Upper lobe of left lung (tissue), 6 donors: Measurements from ENCODE around the gene RDH14. TPM values are rescaled to one million over a fixed set of nuclear protein-coding genes. Genes with fewer than 3 reads are reported as not detected.

Source experiments
- ATAC-seq, 2 donors: fragments of 200-7000 bp; cut with Tn5 transposase; one replicate each; pipeline ENCODE4 v1.9.1; 2022; ENCODE audit warnings: mild to moderate bottlenecking in 2 of 2, moderate library complexity in 2 of 2; ENCODE audit not compliant: low FRiP score in 2 of 2
- DNase-seq, 2 donors: peaks; one replicate each; pipeline ENCODE4 v3.0.0-alpha.2; 2019 to 2020
- H3K27ac ChIP-seq, 4 donors: fragments of 200-600 bp; sonication (generic); one replicate each; pipeline ENCODE4 v1.5.1; 2016 to 2019
- H3K27me3 ChIP-seq, 4 donors: fragments of 200-600 bp; sonication (generic); one replicate each; pipeline ENCODE4 v1.5.1; 2017 to 2019
- H3K36me3 ChIP-seq, 4 donors: fragments of 200-600 bp; sonication (generic); one replicate each; pipeline ENCODE4 v1.5.1; 2016 to 2019
- H3K4me1 ChIP-seq, 4 donors: fragments of 200-600 bp; sonication (generic); one replicate each; pipeline ENCODE4 v1.5.1; 2018 to 2019
- H3K4me3 ChIP-seq, 4 donors: fragments of 200-600 bp; sonication (generic); one replicate each; pipeline ENCODE4 v1.5.1; 2017 to 2019; ENCODE audit warnings: mild to moderate bottlenecking in 2 of 4, moderate library complexity in 1 of 4
- H3K9me3 ChIP-seq, 4 donors: fragments of 200-600 bp; sonication (generic); one replicate each; pipeline ENCODE4 v1.5.1; 2018 to 2019
- CTCF ChIP-seq, 6 experiments: fragments of 450-650 bp in 4 of 6; fragments of 200-600 bp in 2 of 6; sonication (generic) in 2 of 6; IDR thresholded peaks; one replicate each; pipeline ENCODE4 v1.5.1; 2016 to 2019; ENCODE audit warnings: antibody characterized with exemption in 6 of 6
- EP300 ChIP-seq, 4 donors: sonication (generic); formaldehyde crosslinking; IDR thresholded peaks; one replicate each; pipeline ENCODE4 v1.5.1; 2017; ENCODE audit warnings: antibody characterized with exemption in 4 of 4, control low read depth in 2 of 4
- POLR2A ChIP-seq, 4 donors: fragments of 450-650 bp; IDR thresholded peaks; one replicate each; pipeline ENCODE4 v1.5.1; 2016 to 2017; ENCODE audit warnings: antibody characterized with exemption in 4 of 4, mild to moderate bottlenecking in 2 of 4
- POLR2AphosphoS5 ChIP-seq, 2 donors: sonication (generic); formaldehyde crosslinking; IDR thresholded peaks; one replicate each; pipeline ENCODE4 v1.5.1; 2017; ENCODE audit warnings: antibody characterized with exemption in 2 of 2
- WGBS, 2 donors: methylation state at CpG; one replicate each; pipeline ENCODE4 v1.1.5; 2017 to 2018; 5-methylcytosine and 5-hydroxymethylcytosine counted together
- total RNA-seq, 6 donors: library from RNA; depleted of rRNA in 4 of 6; stranded (reverse); fragments of >200 nt in 4 of 6; gene quantifications; one replicate each; pipeline versions ENCODE4 v1.1.0 to v1.2.1, GENCODE V29; 2016 to 2021
- donor health status: DM: no; HTN: no; CAD: no; lungs with moderate emphysema.
- donor health status: DM: no; HTN: yes; CAD: no; lungs with severe emphysema.

The RDH14 gene
- total RNA-seq, 6 donors from 2014 or later: 16.2 to 35.2 (median 26.8) TPM

- H3K9me3 ChIP-seq: peaks cover 0 to 6% (median 0%) of the 10 kb centered on the region in 4 donors
- TF ChIP-seq POLR2AphosphoS5 (IDR thresholded peaks at IDR 0.05) (no peak), CTCF (IDR thresholded peaks at IDR 0.05) (no peak), EP300 (IDR thresholded peaks at IDR 0.05) (no peak), POLR2A (IDR thresholded peaks at IDR 0.05) (no peak)
- H3K4me1 ChIP-seq: no peaks in the 10 kb centered on the region
- no peak overlapping the region for H3K27ac ChIP-seq
- no peaks in the 10 kb centered on the region for H3K27me3 ChIP-seq
- ATAC-seq (no peak), DNase-seq (no peak)
- no peak overlapping the region for H3K4me3 ChIP-seq
- WGBS, 2 donors: 81 to 92% methylated on average over 1 of the region's 1 CpG
- H3K36me3 ChIP-seq: no peaks in the 10 kb centered on the region
These were observed 27.6 kb upstream of the RDH14 start for GRCh38 chr2:18588049-18588448.

GRCh38 chr2:18585526-18585925 is 25.1 kb upstream of the RDH14 start:
- H3K4me1 ChIP-seq: no peaks in the 10 kb centered on the region
- H3K27ac ChIP-seq: no peak overlapping the region
- DNase-seq (no peak), ATAC-seq (no peak)
- WGBS, 2 donors: 87 to 90% methylated on average over 3 of the region's 3 CpGs
- TF ChIP-seq POLR2A (IDR thresholded peaks at IDR 0.05) (no peak), POLR2AphosphoS5 (IDR thresholded peaks at IDR 0.05) (no peak), EP300 (IDR thresholded peaks at IDR 0.05) (no peak), CTCF (IDR thresholded peaks at IDR 0.05) (no peak)
- no peak overlapping the region for H3K4me3 ChIP-seq
- H3K9me3 ChIP-seq: peaks cover 0 to 6% (median 0%) of the 10 kb centered on the region in 4 donors
- no peaks in the 10 kb centered on the region for H3K27me3 ChIP-seq
- no peaks in the 10 kb centered on the region for H3K36me3 ChIP-seq

GRCh38 chr2:18584608-18584954 is 24.1 kb upstream of the RDH14 start:
- Histone ChIP-seq H3K9me3 (peaks cover 0 to 6% (median 0%) of the 10 kb centered on the region in 4 donors), H3K4me1 (no peaks in the 10 kb centered on the region), H3K27me3 (no peaks in the 10 kb centered on the region), H3K27ac (no peak overlapping the region), H3K4me3 (no peak overlapping the region), H3K36me3 (no peaks in the 10 kb centered on the region)
- TF ChIP-seq EP300 (IDR thresholded peaks at IDR 0.05) (no peak), POLR2A (IDR thresholded peaks at IDR 0.05) (no peak), CTCF (IDR thresholded peaks at IDR 0.05) (no peak), POLR2AphosphoS5 (IDR thresholded peaks at IDR 0.05) (no peak)
- peak in 1 of 2 donors; percentile 71 for DNase-seq
- 90 to 92% methylated on average over 14 to 32 of the region's 32 CpGs for WGBS, 2 donors
- no peak for ATAC-seq

GRCh38 chr2:18583905-18584607 is 23.6 kb upstream of the RDH14 start:
- no peaks in the 10 kb centered on the region for H3K36me3 ChIP-seq
- peaks cover 0 to 6% (median 2%) of the 10 kb centered on the region in 4 donors for H3K9me3 ChIP-seq
- H3K27ac ChIP-seq: no peak overlapping the region
- DNase-seq (peak in 1 of 2 donors; percentile 58), ATAC-seq (peak in 1 of 2 donors; percentile 63)
- H3K4me3 ChIP-seq: no peak overlapping the region
- TF ChIP-seq POLR2AphosphoS5 (IDR thresholded peaks at IDR 0.05): no peak
- TF ChIP-seq POLR2A (IDR thresholded peaks at IDR 0.05): no peak
- no peak for TF ChIP-seq EP300 (IDR thresholded peaks at IDR 0.05)
- no peak for TF ChIP-seq CTCF (IDR thresholded peaks at IDR 0.05)
- H3K27me3 ChIP-seq: no peaks in the 10 kb centered on the region
- no peaks in the 10 kb centered on the region for H3K4me1 ChIP-seq
- 95 to 96% methylated on average over 30 to 37 of the region's 37 CpGs for WGBS, 2 donors

GRCh38 chr2:18580606-18581005 is 20.2 kb upstream of the RDH14 start:
- Histone ChIP-seq H3K4me1 (no peaks in the 10 kb centered on the region), H3K4me3 (no peak overlapping the region), H3K27me3 (no peaks in the 10 kb centered on the region), H3K9me3 (peaks cover 0 to 6% (median 3%) of the 10 kb centered on the region in 4 donors), H3K27ac (no peak overlapping the region), H3K36me3 (no peaks in the 10 kb centered on the region)
- ATAC-seq: no peak
- WGBS, 2 donors: 94 to 98% methylated on average over 3 of the region's 3 CpGs
- TF ChIP-seq POLR2AphosphoS5 (IDR thresholded peaks at IDR 0.05): no peak
- TF ChIP-seq POLR2A (IDR thresholded peaks at IDR 0.05): no peak
- no peak for TF ChIP-seq EP300 (IDR thresholded peaks at IDR 0.05)
- TF ChIP-seq CTCF (IDR thresholded peaks at IDR 0.05): no peak
- DNase-seq: no peak
